HG03103 (cell line): ENCODE data around the gene RPS6KA4.
A peak's percentile ranks its signal among the peaks of the same experiment; 100 is the strongest.

Source experiments
- ATAC-seq: cut with Tn5 transposase; IDR thresholded peaks from one replicate; pipeline ENCODE4 v1.9.1; 2021; ENCODE audit warnings: low read depth; ENCODE audit not compliant: unreplicated experiment

RPS6KA4 gene

GRCh38 chr11:64324692-64325469, 34.1 kb upstream of the RPS6KA4 start:
- no peak for ATAC-seq

- no peak for ATAC-seq
These were observed 31.6 kb upstream of the RPS6KA4 start for GRCh38 chr11:64327375-64327774.

GRCh38 chr11:64327993-64328392, 31.0 kb upstream of the RPS6KA4 start:
- no peak for ATAC-seq

- ATAC-seq = no peak
These were observed 28.1 kb upstream of the RPS6KA4 start for GRCh38 chr11:64330888-64331287.

- ATAC-seq = peak; percentile 37
These were observed 27.2 kb upstream of the RPS6KA4 start for GRCh38 chr11:64331569-64332371.

GRCh38 chr11:64333556-64333955, 25.4 kb upstream of the RPS6KA4 start:
- ATAC-seq = no peak

- ATAC-seq = peak; percentile 68
These were observed 23.9 kb upstream of the RPS6KA4 start for GRCh38 chr11:64334764-64335735.

- no peak for ATAC-seq
These were observed 21.3 kb upstream of the RPS6KA4 start for GRCh38 chr11:64337538-64338249.

GRCh38 chr11:64338716-64339115, 20.2 kb upstream of the RPS6KA4 start:
- no peak for ATAC-seq

- ATAC-seq = no peak
These were observed 19.7 kb upstream of the RPS6KA4 start for GRCh38 chr11:64339286-64339685.

GRCh38 chr11:64339754-64340408, 19.1 kb upstream of the RPS6KA4 start, which contains the start of gene CCDC88B:
Gene CCDC88B (plus strand): TSS chr11:64340204. CDS start chr11:64340267, 63 bp downstream.
- no peak for ATAC-seq

GRCh38 chr11:64340671-64341335, 18.2 kb upstream of the RPS6KA4 start:
- ATAC-seq = no peak

- no peak for ATAC-seq
These were observed 17.5 kb upstream of the RPS6KA4 start for GRCh38 chr11:64341429-64341828.

GRCh38 chr11:64341851-64342791, 16.8 kb upstream of the RPS6KA4 start:
- no peak for ATAC-seq

- no peak for ATAC-seq
These were observed 15.9 kb upstream of the RPS6KA4 start for GRCh38 chr11:64342869-64343745.

- no peak for ATAC-seq
These were observed 15.0 kb upstream of the RPS6KA4 start for GRCh38 chr11:64343767-64344559.
